H9 (cell line): ENCODE data around the gene RAD23B. TPM values are rescaled to one million over a fixed set of nuclear protein-coding genes. Genes with fewer than 3 reads are reported as not detected.

ENCODE experiments used
- DNase-seq: peaks from one replicate; pipeline ENCODE4 v3.0.0-alpha.2; 2017
- H2AFZ ChIP-seq: one replicate; pipeline ENCODE4 v1.6.1; 2013; ENCODE audit warnings: mild to moderate bottlenecking, low read length, control low read depth, moderate library complexity
- H2AK5ac ChIP-seq: 2 replicates; pipeline ENCODE4 v1.6.1; 2013; ENCODE audit warnings: low read length, control low read depth, mixed read lengths; ENCODE audit not compliant: insufficient read length
- H2BK120ac ChIP-seq: one replicate; pipeline ENCODE4 v1.6.1; 2013; ENCODE audit warnings: low read depth, mild to moderate bottlenecking, low read length, control low read depth, inconsistent platforms; ENCODE audit not compliant: poor library complexity, severe bottlenecking
- H2BK12ac ChIP-seq: 2 replicates; pipeline ENCODE4 v1.6.1; 2013; ENCODE audit warnings: low read length, control low read depth, mixed read lengths, low read depth; ENCODE audit not compliant: insufficient read length
- H2BK15ac ChIP-seq: 2 replicates; pipeline ENCODE4 v1.6.1; 2013; ENCODE audit warnings: low read depth, low read length, control low read depth
- H2BK20ac ChIP-seq: one replicate; pipeline ENCODE4 v1.6.1; 2013; ENCODE audit warnings: low read depth, mild to moderate bottlenecking, low read length, control low read depth, inconsistent platforms; ENCODE audit not compliant: poor library complexity, severe bottlenecking
- H2BK5ac ChIP-seq: 2 replicates; pipeline ENCODE4 v1.6.1; 2013; ENCODE audit warnings: low read length, control low read depth, mixed read lengths; ENCODE audit not compliant: insufficient read length
- H3K14ac ChIP-seq: 2 replicates; pipeline ENCODE4 v1.6.1; 2013; ENCODE audit warnings: low read length, control low read depth; ENCODE audit not compliant: insufficient read depth
- H3K18ac ChIP-seq: 2 replicates; pipeline ENCODE4 v1.6.1; 2013; ENCODE audit warnings: low read depth, mild to moderate bottlenecking, mixed read lengths, low read length, control low read depth; ENCODE audit not compliant: insufficient read length
- H3K23ac ChIP-seq: 2 replicates; pipeline ENCODE4 v1.6.1; 2013; ENCODE audit warnings: low read length, control low read depth, mixed read lengths, low read depth; ENCODE audit not compliant: insufficient read length
- H3K23me2 ChIP-seq: 2 replicates; pipeline ENCODE4 v1.6.1; 2013; ENCODE audit warnings: low read depth, mild to moderate bottlenecking, mixed read lengths, low read length, control low read depth; ENCODE audit not compliant: insufficient read length, poor library complexity, severe bottlenecking
- H3K27ac ChIP-seq: 2 replicates; pipeline ENCODE4 v1.5.1; 2013; ENCODE audit warnings: low read length, control low read depth, mixed read lengths, low read depth; ENCODE audit not compliant: insufficient read length
- H3K27me3 ChIP-seq: 2 replicates; pipeline ENCODE4 v1.6.1; 2013; ENCODE audit warnings: low read length, control low read depth, inconsistent platforms; ENCODE audit not compliant: insufficient read depth
- H3K4ac ChIP-seq: 2 replicates; pipeline ENCODE4 v1.6.1; 2013; ENCODE audit warnings: low read depth, mild to moderate bottlenecking, control low read depth, inconsistent platforms, low read length, moderate library complexity
- H3K4me1 ChIP-seq: 2 replicates; pipeline ENCODE4 v1.6.1; 2013; ENCODE audit warnings: low read length, control low read depth, inconsistent platforms; ENCODE audit not compliant: insufficient read depth
- H3K4me2 ChIP-seq: 2 replicates; pipeline ENCODE4 v1.6.1; 2013; ENCODE audit warnings: low read length, control low read depth, mixed read lengths; ENCODE audit not compliant: insufficient read length, insufficient read depth
- H3K56ac ChIP-seq: 2 replicates; pipeline ENCODE4 v1.6.1; 2013; ENCODE audit warnings: low read depth, mild to moderate bottlenecking, mixed read lengths, low read length, control low read depth; ENCODE audit not compliant: insufficient read length
- H3K79me1 ChIP-seq: 2 replicates; pipeline ENCODE4 v1.6.1; 2013; ENCODE audit warnings: low read depth, mild to moderate bottlenecking, moderate library complexity, low read length, control low read depth, inconsistent platforms; ENCODE audit not compliant: insufficient read depth, poor library complexity, severe bottlenecking
- H3K79me2 ChIP-seq: 2 replicates; pipeline ENCODE4 v1.6.1; 2013; ENCODE audit warnings: low read length, control low read depth, inconsistent platforms; ENCODE audit not compliant: insufficient read depth
- H3K9ac ChIP-seq: 2 replicates; pipeline ENCODE4 v1.6.1; 2013; ENCODE audit warnings: low read length, control low read depth, mixed read lengths; ENCODE audit not compliant: insufficient read length; ENCODE audit errors: extremely low read depth
- H3K9me3 ChIP-seq: one replicate; pipeline ENCODE4 v1.6.1; 2013; ENCODE audit warnings: low read depth, low read length, inconsistent platforms; ENCODE audit not compliant: control insufficient read depth
- H3T11ph ChIP-seq: one replicate; pipeline ENCODE4 v1.6.1; 2013; ENCODE audit warnings: mild to moderate bottlenecking, low read length, control low read depth, inconsistent platforms
- H4K20me1 ChIP-seq: one replicate; pipeline ENCODE4 v1.6.1; 2013; ENCODE audit not compliant: control insufficient read depth, insufficient read length, insufficient read depth
- H4K5ac ChIP-seq: 2 replicates; pipeline ENCODE4 v1.6.1; 2013; ENCODE audit warnings: low read depth, mild to moderate bottlenecking, mixed read lengths, low read length, control low read depth; ENCODE audit not compliant: insufficient read length
- H4K8ac ChIP-seq: replicated peaks from 2 replicates; pipeline ENCODE4 v1.6.1; 2013; ENCODE audit warnings: low read length, control low read depth, mixed read lengths, low read depth; ENCODE audit not compliant: insufficient read length
- H4K91ac ChIP-seq: 2 replicates; pipeline ENCODE4 v1.6.1; 2013; ENCODE audit warnings: low read depth, mild to moderate bottlenecking, moderate library complexity, mixed read lengths, low read length, control low read depth; ENCODE audit not compliant: insufficient read length
- H3K27ac Mint-ChIP-seq, 3 experiments: 2 replicates in 2 of 3; 3 replicates in 1 of 3; pipeline ENCODE4 v1.8.0; 2020 to 2021; ENCODE audit warnings: mixed read lengths in 3 of 3, mild to moderate bottlenecking in 1 of 3, moderate library complexity in 1 of 3
- H3K27me3 Mint-ChIP-seq: 2 replicates; pipeline ENCODE4 v1.8.0; 2021; ENCODE audit warnings: low read depth, mild to moderate bottlenecking, moderate library complexity, mixed read lengths
- H3K36me3 Mint-ChIP-seq, 3 experiments: 2 replicates in 2 of 3; 3 replicates in 1 of 3; pipeline ENCODE4 v1.8.0; 2020 to 2021; ENCODE audit warnings: low read depth in 3 of 3, mixed read lengths in 3 of 3; ENCODE audit not compliant: insufficient read depth in 1 of 3
- H3K4me1 Mint-ChIP-seq, 2 experiments: 2 replicates each; pipeline ENCODE4 v1.8.0; 2020; ENCODE audit warnings: mixed read lengths in 2 of 2
- H3K4me3 Mint-ChIP-seq, 2 experiments: 2 replicates in 1 of 2; 3 replicates in 1 of 2; pipeline ENCODE4 v1.8.0; 2020 to 2021; ENCODE audit warnings: mild to moderate bottlenecking in 2 of 2, mixed read lengths in 2 of 2, moderate library complexity in 1 of 2
- H3K9me3 Mint-ChIP-seq, 2 experiments: 2 replicates in 1 of 2; 3 replicates in 1 of 2; pipeline ENCODE4 v1.8.0; 2020; ENCODE audit warnings: mild to moderate bottlenecking in 2 of 2, mixed read lengths in 2 of 2, moderate library complexity in 1 of 2
- WGBS: extraction: QIAGEN DNeasy Blood & Tissue Kit; methylation state at CpG from one replicate; pipeline ENCODE4 v1.1.7; 2013; ENCODE audit warnings: missing lambda C conversion rate, low lambda C conversion rate, mixed read lengths; ENCODE audit not compliant: insufficient read length; ENCODE audit errors: extremely low coverage; 5-methylcytosine and 5-hydroxymethylcytosine counted together
- total RNA-seq: library from RNA; stranded (reverse); gene quantifications from 2 replicates; pipeline ENCODE4 v1.2.1, GENCODE V29; 2021
- TF ChIP-seq, protein P1 (sequence below): fragments of 200-600 bp; sonication (generic); conservative IDR thresholded peaks from 3 replicates; pipeline ENCODE4 v1.8.0; 2021; ENCODE audit warnings: antibody characterized with exemption, mild to moderate bottlenecking

Gene RAD23B
- total RNA-seq, 1 experiment from 2014 or later, result 154 TPM

- Histone ChIP-seq H3K4ac (no peak overlapping the region), H2BK20ac (no peak overlapping the region), H2BK5ac (no peak overlapping the region), H4K5ac (no peak overlapping the region), H3K23ac (no peak overlapping the region), H3K9ac (no peak overlapping the region), H4K8ac (no peak overlapping the region), H3K23me2 (no peaks in the 10 kb centered on the region), H3K18ac (no peak overlapping the region), H3T11ph (no peak overlapping the region), H3K27ac (no peak overlapping the region), H2AK5ac (no peak overlapping the region), H4K20me1 (no peaks in the 10 kb centered on the region), H3K79me1 (no peaks in the 10 kb centered on the region), H2BK12ac (no peak overlapping the region), H2AFZ (no peak overlapping the region), H2BK15ac (no peak overlapping the region), H3K4me2 (peak overlapping the region; percentile 28), H4K91ac (no peak overlapping the region), H2BK120ac (no peak overlapping the region), H3K9me3 (no peaks in the 10 kb centered on the region), H3K27me3 (no peaks in the 10 kb centered on the region), H3K79me2 (no peaks in the 10 kb centered on the region), H3K4me1 (peaks cover 8% of the 10 kb centered on the region; the same call in 1 of the 2 replicates), H3K56ac (no peak overlapping the region), H3K14ac (no peak overlapping the region)
- Mint-ChIP-seq H3K4me3 (no peak overlapping the region), H3K27me3 (peaks cover 3% of the 10 kb centered on the region; the same call in 1 of the 2 replicates), H3K4me1 (peaks cover 17 to 18% of the 10 kb centered on the region in 2 experiments), H3K27ac (no peak overlapping the region), H3K9me3 (peaks cover 6 to 7% of the 10 kb centered on the region in 2 experiments; a peak in 2 of 5 replicates), H3K36me3 (no peaks in the 10 kb centered on the region; a peak in 1 of 7 replicates)
- no CpG with 5 or more reads among the region's 4 CpGs for WGBS
- TF ChIP-seq, protein P1, sequence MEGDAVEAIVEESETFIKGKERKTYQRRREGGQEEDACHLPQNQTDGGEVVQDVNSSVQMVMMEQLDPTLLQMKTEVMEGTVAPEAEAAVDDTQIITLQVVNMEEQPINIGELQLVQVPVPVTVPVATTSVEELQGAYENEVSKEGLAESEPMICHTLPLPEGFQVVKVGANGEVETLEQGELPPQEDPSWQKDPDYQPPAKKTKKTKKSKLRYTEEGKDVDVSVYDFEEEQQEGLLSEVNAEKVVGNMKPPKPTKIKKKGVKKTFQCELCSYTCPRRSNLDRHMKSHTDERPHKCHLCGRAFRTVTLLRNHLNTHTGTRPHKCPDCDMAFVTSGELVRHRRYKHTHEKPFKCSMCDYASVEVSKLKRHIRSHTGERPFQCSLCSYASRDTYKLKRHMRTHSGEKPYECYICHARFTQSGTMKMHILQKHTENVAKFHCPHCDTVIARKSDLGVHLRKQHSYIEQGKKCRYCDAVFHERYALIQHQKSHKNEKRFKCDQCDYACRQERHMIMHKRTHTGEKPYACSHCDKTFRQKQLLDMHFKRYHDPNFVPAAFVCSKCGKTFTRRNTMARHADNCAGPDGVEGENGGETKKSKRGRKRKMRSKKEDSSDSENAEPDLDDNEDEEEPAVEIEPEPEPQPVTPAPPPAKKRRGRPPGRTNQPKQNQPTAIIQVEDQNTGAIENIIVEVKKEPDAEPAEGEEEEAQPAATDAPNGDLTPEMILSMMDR, result no peak
- DNase-seq, result peak; percentile 57
These were observed 65.8 kb downstream of the RAD23B start for GRCh38 chr9:107348836-107349235.
